C4-2B (cell line): ENCODE results near the gene OR8B12.

Experiments used
- CTCF ChIP-seq: fragments of 450-650 bp; conservative IDR thresholded peaks from 2 replicates; pipeline ENCODE4 v1.5.1; 2017; ENCODE audit warnings: mild to moderate bottlenecking
- ZFX ChIP-seq: fragments of 450-650 bp; IDR thresholded peaks from 2 replicates; pipeline ENCODE4 v1.6.1; 2017

GRCh38 chr11:124533626-124534025 is 9.8 kb downstream of the OR8B12 start:
- TF ChIP-seq CTCF = no peak
- TF ChIP-seq ZFX = no peak
